K562 (cell line): Measurements from ENCODE around the gene SCAP. TPM values are rescaled to one million over a fixed set of nuclear protein-coding genes. Genes with fewer than 3 reads are reported as not detected.
A peak's percentile ranks its signal among the peaks of the same experiment; 100 is the strongest.
"Not testable (repeated sequence)": the region's sequence is repeated elsewhere in the genome, so short reads cannot be mapped to it uniquely, and the experiment has no call there.

ENCODE experiments used
- ARID1B ChIP-seq: fragments of 450-650 bp; IDR thresholded peaks from 2 replicates; pipeline ENCODE4 v1.6.1; 2016; ENCODE audit warnings: antibody characterized with exemption, mild to moderate bottlenecking, inconsistent platforms
- CXXC5 ChIP-seq: fragments of 250-450 bp; sonication (Bioruptor Pico); IDR thresholded peaks from 2 replicates; pipeline ENCODE4 v1.8.0; 2022; ENCODE audit warnings: inconsistent platforms, mild to moderate bottlenecking, moderate library complexity
- MGA ChIP-seq: fragments of 450-650 bp; IDR thresholded peaks from 2 replicates; pipeline ENCODE4 v1.6.1; 2016; ENCODE audit warnings: mild to moderate bottlenecking, moderate library complexity
- NR2C2 ChIP-seq, 2 experiments: fragments of 200-800 bp in 1 of 2; sonication (Bioruptor generic) in 1 of 2; sonication (generic) in 1 of 2; formaldehyde crosslinking in 1 of 2; IDR thresholded peaks; 2 replicates each; pipeline versions ENCODE4 v1.6.1 to v1.8.0; 2016 to 2022; ENCODE audit warnings: mild to moderate bottlenecking in 1 of 2, missing compliant biosample characterization in 1 of 2, missing genetic modification characterization in 1 of 2, missing genetic modification reagents in 1 of 2
- RAD51 ChIP-seq: fragments of 450-650 bp; IDR thresholded peaks from 2 replicates; pipeline ENCODE4 v1.7.1; 2016; ENCODE audit warnings: low read depth, mild to moderate bottlenecking, borderline replicate concordance
- SOX6 ChIP-seq: fragments of 450-650 bp; IDR thresholded peaks from 2 replicates; pipeline ENCODE4 v1.6.1; 2014; ENCODE audit warnings: mild to moderate bottlenecking
- TOE1 ChIP-seq, 2 experiments: fragments of 450-650 bp in 1 of 2; sonication (generic) in 1 of 2; formaldehyde crosslinking in 1 of 2; IDR thresholded peaks; 2 replicates each; pipeline versions ENCODE4 v1.7.1 to v1.8.0; 2016 to 2022; ENCODE audit warnings: borderline replicate concordance in 2 of 2, mild to moderate bottlenecking in 2 of 2, antibody characterized with exemption in 1 of 2, inconsistent platforms in 1 of 2, low read depth in 1 of 2, missing genetic modification reagents in 1 of 2, moderate library complexity in 1 of 2
- TRIM24 ChIP-seq, 2 experiments: fragments of 450-650 bp; IDR thresholded peaks; 2 replicates each; pipeline ENCODE4 v1.6.1; 2016
- TRIM28 ChIP-seq: fragments of 450-650 bp; IDR thresholded peaks from 2 replicates; pipeline ENCODE4 v1.6.1; 2017
- ZBTB12 ChIP-seq: fragments of 250-450 bp; sonication (Bioruptor Pico); IDR thresholded peaks from 2 replicates; pipeline ENCODE4 v1.4.0; 2020
- polyA plus RNA-seq, 8 experiments: library from polyadenylated mRNA; depleted of rRNA in 4 of 8; stranded (reverse) in 5 of 8; unstranded in 3 of 8; fragments of >200 nt; fragmentation: Nextera tagmentation in 2 of 8; fragmentation: Illumina TruSeq in 1 of 8; extraction: Ambion mirVana in 2 of 8; extraction: Trizol in 1 of 8; gene quantifications; 2 replicates each; pipeline versions ENCODE4 v1.2.1 to v1.2.3, GENCODE V29; 2011 to 2014; ENCODE audit warnings: inconsistent platforms in 1 of 8, missing spikeins in 1 of 8
- total RNA-seq, 7 experiments: library from RNA; depleted of rRNA in 6 of 7; stranded (reverse); fragments of >200 nt in 6 of 7; fragmentation: Illumina TruSeq in 2 of 7; extraction: Trizol in 2 of 7; gene quantifications; 2 replicates each; pipeline versions ENCODE4 v1.2.1 to v1.2.3, GENCODE V29; 2011 to 2021; ENCODE audit warnings: low replicate concordance in 1 of 7
- TF ChIP-seq, protein P1 (sequence below): fragments of 450-650 bp; IDR thresholded peaks from 2 replicates; pipeline ENCODE4 v1.6.1; 2016; ENCODE audit warnings: mild to moderate bottlenecking

The SCAP gene
- total and polyA plus RNA-seq, 9 of the 15 experiments (the other 6 are each of a cell fraction or from before 2014, with no cell fraction given) = 2.6 to 104 (median 37.8) TPM

- TF ChIP-seq MGA (peak; percentile 38; the same call in 1 of the 2 replicates), ZBTB12 (CRISPR knock-in tag) (0 out of 2 replicates have a peak, but pooled peaks have one; percentile 30), NR2C2 (tag; IDR thresholded peaks at IDR 0.05) (peak; percentile 26; the same call in 1 of the 2 replicates), TOE1 (IDR thresholded peaks at IDR 0.05; ENCODE audit: borderline replicate concordance) (peak; percentile 53; the same call in 1 of the 2 replicates), CXXC5 (CRISPR knock-in tag) (peak; percentile 39; the same call in 1 of the 2 replicates), TRIM28 (peak; percentile 91), SOX6 (peak; percentile 98), ARID1B (0 out of 2 replicates have a peak, but pooled peaks have one; percentile 23), TRIM24 (IDR thresholded peaks at IDR 0.05) (peak; percentile 66 to 78), RAD51 (0 out of 2 replicates have a peak, but pooled peaks have one; percentile 39)
- not testable (repeated sequence) for TF ChIP-seq NR2C2 (CRISPR knock-in tag; IDR thresholded peaks at IDR 0.05); TOE1 (CRISPR knock-in tag; IDR thresholded peaks at IDR 0.05; ENCODE audit: borderline replicate concordance, low read depth)
- TF ChIP-seq, protein P1, sequence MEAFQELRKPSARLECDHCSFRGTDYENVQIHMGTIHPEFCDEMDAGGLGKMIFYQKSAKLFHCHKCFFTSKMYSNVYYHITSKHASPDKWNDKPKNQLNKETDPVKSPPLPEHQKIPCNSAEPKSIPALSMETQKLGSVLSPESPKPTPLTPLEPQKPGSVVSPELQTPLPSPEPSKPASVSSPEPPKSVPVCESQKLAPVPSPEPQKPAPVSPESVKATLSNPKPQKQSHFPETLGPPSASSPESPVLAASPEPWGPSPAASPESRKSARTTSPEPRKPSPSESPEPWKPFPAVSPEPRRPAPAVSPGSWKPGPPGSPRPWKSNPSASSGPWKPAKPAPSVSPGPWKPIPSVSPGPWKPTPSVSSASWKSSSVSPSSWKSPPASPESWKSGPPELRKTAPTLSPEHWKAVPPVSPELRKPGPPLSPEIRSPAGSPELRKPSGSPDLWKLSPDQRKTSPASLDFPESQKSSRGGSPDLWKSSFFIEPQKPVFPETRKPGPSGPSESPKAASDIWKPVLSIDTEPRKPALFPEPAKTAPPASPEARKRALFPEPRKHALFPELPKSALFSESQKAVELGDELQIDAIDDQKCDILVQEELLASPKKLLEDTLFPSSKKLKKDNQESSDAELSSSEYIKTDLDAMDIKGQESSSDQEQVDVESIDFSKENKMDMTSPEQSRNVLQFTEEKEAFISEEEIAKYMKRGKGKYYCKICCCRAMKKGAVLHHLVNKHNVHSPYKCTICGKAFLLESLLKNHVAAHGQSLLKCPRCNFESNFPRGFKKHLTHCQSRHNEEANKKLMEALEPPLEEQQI = 0 out of 2 replicates have a peak, but pooled peaks have one; percentile 30
These were observed 16.1 kb downstream of the SCAP start (continued) for GRCh38 chr3:47459534-47460085.
